OCI-LY7 (cell line): ENCODE measurements around the gene TCF15. TPM values are rescaled to one million over a fixed set of nuclear protein-coding genes. Genes with fewer than 3 reads are reported as not detected.

Experiments used
- BruUV-seq: library from RNA; stranded (reverse); fragments of 400-500 nt; replicated peaks from 2 replicates; lab custom pipeline; 2021; lab: Mats Ljungman, UMichigan
- CTCF ChIA-PET: fragments of 300-600 bp; sonication (Branson Sonifier 250); formaldehyde crosslinking; loops from one replicate; lab custom pipeline; 2022; ENCODE audit warnings: antibody characterized with exemption; ENCODE audit not compliant: unreplicated experiment; lab: Charles Lee
- POLR2A ChIA-PET: fragments of 300-600 bp; sonication (Branson Sonifier 250); formaldehyde crosslinking; loops from one replicate; lab custom pipeline; 2022; ENCODE audit warnings: antibody characterized with exemption; lab: Charles Lee
- DNase-seq: peaks from one replicate; pipeline ENCODE4 v3.0.0-alpha.2; 2015; ENCODE audit warnings: low spot score
- H2AFZ ChIP-seq: fragments of 200-600 bp; sonication (generic), shearing (Covaris generic); 2 replicates; pipeline ENCODE4 v1.6.1; 2014; ENCODE audit warnings: mild to moderate bottlenecking, antibody characterized with exemption, low read length, moderate library complexity
- H3K27ac ChIP-seq: fragments of 200-600 bp; sonication (generic); 2 replicates; pipeline ENCODE4 v1.5.1; 2014; ENCODE audit warnings: mixed run types, low read depth, mild to moderate bottlenecking, moderate library complexity, low read length, inconsistent platforms; ENCODE audit not compliant: poor library complexity, severe bottlenecking
- H3K36me3 ChIP-seq: fragments of 200-600 bp; sonication (generic); 2 replicates; pipeline ENCODE4 v1.6.1; 2014; ENCODE audit warnings: mild to moderate bottlenecking, antibody characterized with exemption, low read length, moderate library complexity, mixed read lengths; ENCODE audit not compliant: insufficient read depth
- H3K4me1 ChIP-seq: fragments of 200-600 bp; sonication (generic); 2 replicates; pipeline ENCODE4 v1.5.1; 2014; ENCODE audit warnings: mild to moderate bottlenecking, low read length; ENCODE audit not compliant: insufficient read depth, poor library complexity, severe bottlenecking
- H3K4me2 ChIP-seq: fragments of 200-600 bp; sonication (generic); 2 replicates; pipeline ENCODE4 v1.6.1; 2014; ENCODE audit warnings: mild to moderate bottlenecking, low read length
- H3K4me3 ChIP-seq: fragments of 200-600 bp; sonication (generic); 2 replicates; pipeline ENCODE4 v1.5.1; 2014; ENCODE audit warnings: mild to moderate bottlenecking, low read depth, low read length; ENCODE audit not compliant: poor library complexity, severe bottlenecking
- H3K79me2 ChIP-seq: fragments of 200-600 bp; sonication (generic); 2 replicates; pipeline ENCODE4 v1.6.1; 2016; ENCODE audit warnings: low read depth, mild to moderate bottlenecking, low read length, moderate library complexity, mixed read lengths; ENCODE audit not compliant: insufficient read depth
- H3K9me2 ChIP-seq: fragments of 200-600 bp; sonication (generic); 2 replicates; pipeline ENCODE4 v1.6.1; 2016; ENCODE audit warnings: mild to moderate bottlenecking, low read length, mixed read lengths; ENCODE audit not compliant: insufficient read depth
- H3K9me3 ChIP-seq: fragments of 200-600 bp; sonication (generic); 2 replicates; pipeline ENCODE4 v1.6.1; 2014; ENCODE audit warnings: mild to moderate bottlenecking, mixed run types, low read length, mixed read lengths
- H4K20me1 ChIP-seq: fragments of 200-600 bp; sonication (generic); 2 replicates; pipeline ENCODE4 v1.6.1; 2014; ENCODE audit warnings: mild to moderate bottlenecking, antibody characterized with exemption, low read length, moderate library complexity, mixed read lengths; ENCODE audit not compliant: insufficient read depth
- CTCF ChIP-seq: fragments of 200-600 bp; sonication (generic); conservative IDR thresholded peaks from 2 replicates; pipeline ENCODE4 v1.5.1; 2014; ENCODE audit warnings: mild to moderate bottlenecking, antibody characterized with exemption, low read length, moderate library complexity, mixed read lengths
- EZH2phosphoT487 ChIP-seq: fragments of 200-600 bp; sonication (generic); IDR thresholded peaks from 2 replicates; pipeline ENCODE4 v1.6.1; 2018; ENCODE audit warnings: low read depth, borderline replicate concordance, mild to moderate bottlenecking, mixed run types, antibody characterized with exemption, low read length, moderate library complexity, mixed read lengths
- intact Hi-C: fragments of 100-400 bp; cut with micrococcal nuclease; formaldehyde crosslinking; loops from one replicate; pipeline ENCODE4 v1.10.0; 2022; ENCODE audit not compliant: unreplicated experiment
- total RNA-seq, 2 experiments: library from RNA; depleted of rRNA in 1 of 2; stranded (reverse); fragments of >200 nt in 1 of 2; shearing (Covaris generic) in 1 of 2; gene quantifications; 2 replicates each; pipeline ENCODE4 v1.2.3, GENCODE V29; 2014 to 2022

The TCF15 gene
- total RNA-seq, 2 experiments from 2014 or later = not detected

DNA sequence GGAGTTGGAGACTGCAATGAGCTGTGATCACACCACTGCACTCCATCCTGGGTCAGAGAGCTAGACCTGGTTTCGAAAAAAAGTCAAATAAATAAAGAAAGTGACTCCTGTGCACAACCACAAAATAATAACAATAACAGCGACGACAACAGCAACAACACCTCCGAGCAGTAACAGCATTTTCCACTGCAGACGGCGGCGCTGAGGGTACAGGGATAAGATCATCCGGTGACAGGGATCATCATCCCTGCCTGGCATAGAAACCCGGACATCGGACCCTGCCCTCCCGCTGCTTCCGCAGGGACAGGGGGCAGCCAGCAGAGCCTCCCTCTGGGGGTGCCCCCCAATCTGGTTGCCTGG, 31.4 kb upstream of the TCF15 start:
- DNase-seq = no peak

DNA sequence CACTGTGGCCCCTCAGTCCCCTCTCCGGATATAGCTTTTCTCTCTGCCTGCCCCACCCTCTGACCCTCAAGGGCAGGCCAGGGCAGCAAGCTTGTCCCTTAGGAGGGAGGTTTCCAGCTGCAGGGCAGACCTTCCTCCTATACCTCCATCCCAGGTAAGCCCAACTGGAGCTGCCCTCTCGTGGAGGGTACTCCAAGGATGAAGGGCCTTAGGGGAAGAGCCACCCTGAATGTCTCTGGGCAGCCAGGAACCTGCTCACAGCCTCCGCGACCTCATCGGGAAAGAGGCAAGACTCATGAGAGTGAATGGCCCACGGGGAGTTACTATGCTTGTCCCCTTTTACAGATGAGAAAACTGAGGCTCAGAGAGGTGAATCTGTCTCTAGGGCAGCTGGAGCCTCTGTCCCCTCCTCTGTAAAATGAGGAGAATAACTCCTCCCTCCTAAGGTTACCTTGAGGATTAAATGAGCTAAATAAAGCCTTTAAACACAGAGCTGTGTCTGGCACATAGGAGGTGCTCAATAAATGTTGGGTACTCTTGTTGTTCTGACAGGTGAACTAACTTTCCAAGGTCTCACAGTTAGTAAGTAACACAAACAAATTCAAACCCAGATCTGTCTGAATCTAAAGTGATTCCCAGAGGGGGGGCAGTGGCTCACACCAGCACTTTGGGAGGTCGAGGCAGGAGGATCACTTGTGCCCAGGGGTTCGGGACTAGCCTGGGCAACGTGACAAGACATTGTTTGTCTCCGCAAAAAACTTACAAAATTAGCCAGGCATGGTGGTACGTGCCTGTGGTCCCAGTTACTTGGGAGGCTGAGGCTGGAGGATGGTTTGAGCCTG, 30.8 kb upstream of the TCF15 start:
- no peak for TF ChIP-seq CTCF
- TF ChIP-seq EZH2phosphoT487 = no peak
- ChIA-PET POLR2A (interaction anchor here (1.0 kb wide), 1 partner anchor 19 kb away, joined by 3 read pairs; no protein-coding TSS in a partner anchor), CTCF (interaction anchor here (0.6 kb wide), 1 partner anchor 80 kb away, joined by 3 read pairs; no protein-coding TSS in a partner anchor)
- no TSS peak for BruUV-seq
- no peaks in the 10 kb centered on the region for H3K79me2 ChIP-seq
- no peak overlapping the region for H2AFZ ChIP-seq
- H3K27ac ChIP-seq = no peak overlapping the region
- H3K36me3 ChIP-seq = no peaks in the 10 kb centered on the region
- DNase-seq = no peak
- H3K9me2 ChIP-seq = no peaks in the 10 kb centered on the region
- H3K9me3 ChIP-seq = no peaks in the 10 kb centered on the region
- no peak overlapping the region for H3K4me3 ChIP-seq
- H3K4me2 ChIP-seq = no peak overlapping the region
- H4K20me1 ChIP-seq = no peaks in the 10 kb centered on the region
- intact Hi-C loops = no loop called here
- peaks cover 3% of the 10 kb centered on the region for H3K4me1 ChIP-seq

More for the DNA sequence above, 31.4 kb upstream of the TCF15 start:
- BruUV-seq = no TSS peak
- Histone ChIP-seq H3K4me1 (peaks cover 3% of the 10 kb centered on the region), H4K20me1 (no peaks in the 10 kb centered on the region), H3K4me3 (no peak overlapping the region), H3K79me2 (no peaks in the 10 kb centered on the region), H3K4me2 (no peak overlapping the region), H2AFZ (no peak overlapping the region), H3K9me2 (no peaks in the 10 kb centered on the region), H3K27ac (no peak overlapping the region), H3K36me3 (no peaks in the 10 kb centered on the region), H3K9me3 (no peaks in the 10 kb centered on the region)
- POLR2A ChIA-PET = no interaction called here
- TF ChIP-seq CTCF (no peak), EZH2phosphoT487 (no peak)
- CTCF ChIA-PET = no interaction called here
- intact Hi-C loops = no loop called here

- no peak for TF ChIP-seq CTCF
- Histone ChIP-seq H3K4me3 (no peak overlapping the region), H4K20me1 (no peaks in the 10 kb centered on the region), H3K36me3 (no peaks in the 10 kb centered on the region), H3K4me2 (no peak overlapping the region), H3K27ac (no peak overlapping the region), H3K9me2 (no peaks in the 10 kb centered on the region), H3K9me3 (no peaks in the 10 kb centered on the region), H3K4me1 (no peaks in the 10 kb centered on the region), H3K79me2 (no peaks in the 10 kb centered on the region), H2AFZ (no peak overlapping the region)
- ChIA-PET POLR2A (no interaction called here), CTCF (no interaction called here)
- no TSS peak for BruUV-seq
- no peak for DNase-seq
- intact Hi-C loops = no loop called here
Measured at GRCh38 chr20:638579-638978, 28.5 kb upstream of the TCF15 start.
